Central memory CD8-positive, alpha-beta T cell (primary cell): Measurements from ENCODE around the gene CIRBP.

Source experiments
- ATAC-seq: fragments of 150-1000 bp; cut with Tn5 transposase; replicated peaks from 2 replicates; pipeline ENCODE4 v1.10.0; 2022; ENCODE audit warnings: mild to moderate bottlenecking, moderate FRiP score, moderate number of reproducible peaks; ENCODE audit not compliant: poor library complexity, severe bottlenecking; ENCODE audit errors: extremely low read depth
- DNase-seq, 2 donors: peaks; one replicate each; pipeline ENCODE4 v3.0.0; 2021; ENCODE audit warnings: low spot score in 2 of 2
- H3K27ac Mint-ChIP-seq: one replicate; pipeline ENCODE4 v1.8.0; 2022; ENCODE audit warnings: low read depth, mild to moderate bottlenecking, moderate library complexity, mixed read lengths
- H3K27me3 Mint-ChIP-seq: one replicate; pipeline ENCODE4 v1.8.0; 2022; ENCODE audit warnings: mixed read lengths
- H3K36me3 Mint-ChIP-seq: one replicate; pipeline ENCODE4 v1.8.0; 2022; ENCODE audit warnings: mild to moderate bottlenecking, moderate library complexity, mixed read lengths; ENCODE audit not compliant: insufficient read depth
- H3K4me1 Mint-ChIP-seq: one replicate; pipeline ENCODE4 v1.8.0; 2022; ENCODE audit warnings: mixed read lengths
- H3K4me3 Mint-ChIP-seq: one replicate; pipeline ENCODE4 v1.8.0; 2022; ENCODE audit warnings: mild to moderate bottlenecking, moderate library complexity, mixed read lengths
- H3K9me3 Mint-ChIP-seq: one replicate; pipeline ENCODE4 v1.8.0; 2022; ENCODE audit warnings: mixed read lengths

The CIRBP gene

DNA sequence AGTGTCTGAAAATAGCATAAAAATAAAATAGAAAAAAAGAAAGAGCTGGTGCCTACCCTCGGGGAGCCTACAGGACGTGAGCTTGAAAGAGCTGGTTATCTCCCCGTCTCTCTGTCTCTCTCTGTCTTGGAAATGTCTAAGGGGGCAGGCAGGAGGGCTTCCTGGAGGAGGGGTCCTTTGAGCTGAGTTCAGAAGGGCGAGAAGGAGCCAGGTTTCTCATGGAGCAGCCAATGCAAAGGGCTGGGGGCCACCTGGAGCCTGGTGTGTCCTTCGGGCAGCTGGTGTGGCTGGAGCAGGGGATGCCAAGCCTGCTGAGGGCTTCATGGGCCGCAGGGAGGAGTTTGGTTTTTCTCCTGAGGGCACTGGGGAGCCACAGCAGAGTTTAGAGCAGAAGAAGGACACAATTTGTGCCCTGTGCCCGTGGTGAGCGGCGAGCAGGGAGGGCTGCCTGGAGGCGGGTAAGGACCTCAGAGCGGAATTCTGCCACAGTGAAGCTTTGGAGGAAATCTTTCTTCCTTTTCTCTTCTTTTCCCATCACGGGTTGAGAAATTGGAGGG, 55.2 kb downstream of the CIRBP start:
- DNase-seq (no peak), ATAC-seq (no peak)
- no peak overlapping the region for H3K4me3 Mint-ChIP-seq
- H3K27ac Mint-ChIP-seq = no peak overlapping the region
- H3K4me1 Mint-ChIP-seq = no peaks in the 10 kb centered on the region
- H3K36me3 Mint-ChIP-seq = peaks cover 2% of the 10 kb centered on the region
- no peaks in the 10 kb centered on the region for H3K9me3 Mint-ChIP-seq
- peaks cover 43% of the 10 kb centered on the region for H3K27me3 Mint-ChIP-seq
